HepG2 (cell line): ENCODE data around the gene CHID1. TPM values are rescaled to one million over a fixed set of nuclear protein-coding genes. Genes with fewer than 3 reads are reported as not detected.

Experiments used
- CHD4 ChIP-seq: fragments of 200-600 bp; sonication (generic); IDR thresholded peaks from 2 replicates; pipeline ENCODE4 v1.7.0; 2017; ENCODE audit warnings: mild to moderate bottlenecking, low read length, borderline replicate concordance
- ETV6 ChIP-seq: sonication (generic); formaldehyde crosslinking; conservative IDR thresholded peaks from 2 replicates; pipeline ENCODE4 v1.4.0; 2020; ENCODE audit warnings: missing genetic modification reagents
- HHEX ChIP-seq: IDR thresholded peaks from 2 replicates; pipeline ENCODE4 v1.6.1; 2016; ENCODE audit warnings: control low read depth
- HNF4A ChIP-seq: sonication (generic); formaldehyde crosslinking; IDR thresholded peaks from 2 replicates; pipeline ENCODE4 v1.4.0; 2020; ENCODE audit warnings: missing genetic modification reagents
- MYNN ChIP-seq: sonication (generic); formaldehyde crosslinking; IDR thresholded peaks from 2 replicates; pipeline ENCODE4 v1.4.0; 2020; ENCODE audit warnings: mild to moderate bottlenecking, low read depth, missing genetic modification reagents
- RORA ChIP-seq: sonication (generic); formaldehyde crosslinking; IDR thresholded peaks from 2 replicates; pipeline ENCODE4 v1.5.0; 2020; ENCODE audit warnings: mild to moderate bottlenecking, missing genetic modification reagents, moderate library complexity
- ZMYM2 ChIP-seq: sonication (generic); formaldehyde crosslinking; IDR thresholded peaks from 2 replicates; pipeline ENCODE4 v1.8.0; 2022; ENCODE audit warnings: mild to moderate bottlenecking, missing genetic modification reagents
- ZNF17 ChIP-seq: sonication (generic); formaldehyde crosslinking; IDR thresholded peaks from 2 replicates; pipeline ENCODE4 v1.5.0; 2020; ENCODE audit warnings: mild to moderate bottlenecking, missing genetic modification reagents
- ZNF556 ChIP-seq: sonication (generic); formaldehyde crosslinking; IDR thresholded peaks from 2 replicates; pipeline ENCODE4 v1.4.0; 2020; ENCODE audit warnings: mild to moderate bottlenecking, missing genetic modification reagents, borderline replicate concordance
- polyA plus RNA-seq, 8 experiments: library from polyadenylated mRNA; depleted of rRNA in 3 of 8; stranded (reverse) in 7 of 8; unstranded in 1 of 8; fragments of >200 nt; fragmentation: Illumina TruSeq in 4 of 8; extraction: Trizol in 4 of 8; gene quantifications; 2 replicates each; pipeline versions ENCODE4 v1.2.1 to v1.2.3, GENCODE V29; 2011 to 2016; ENCODE audit warnings: low read depth in 4 of 8, missing spikeins in 1 of 8, mixed read lengths in 1 of 8; ENCODE audit not compliant: insufficient read depth in 1 of 8
- total RNA-seq, 5 experiments: library from RNA; depleted of rRNA; stranded (reverse); fragments of >200 nt; fragmentation: Illumina TruSeq; extraction: Trizol; gene quantifications; 2 replicates each; pipeline ENCODE4 v1.2.3, GENCODE V29; 2016; ENCODE audit warnings: low read depth in 1 of 5
- TF ChIP-seq, protein P1 (sequence below): sonication (generic); formaldehyde crosslinking; IDR thresholded peaks from 2 replicates; pipeline ENCODE4 v1.5.1; 2020; ENCODE audit warnings: missing genetic modification reagents, mild to moderate bottlenecking, borderline replicate concordance
- TF ChIP-seq, protein P2 (sequence below): sonication (generic); formaldehyde crosslinking; IDR thresholded peaks from 2 replicates; pipeline ENCODE4 v1.4.0; 2020; ENCODE audit warnings: mild to moderate bottlenecking, missing genetic modification reagents
- TF ChIP-seq, protein P3 (sequence below): sonication (generic); formaldehyde crosslinking; IDR thresholded peaks from 2 replicates; pipeline ENCODE4 v1.8.0; 2022; ENCODE audit warnings: missing genetic modification reagents, low read depth, mild to moderate bottlenecking, borderline replicate concordance
- TF ChIP-seq, protein P4 (sequence below): sonication (generic); formaldehyde crosslinking; IDR thresholded peaks from 2 replicates; pipeline ENCODE4 v1.5.0; 2020; ENCODE audit warnings: mild to moderate bottlenecking, missing genetic modification reagents, borderline replicate concordance
- TF ChIP-seq, protein P5 (sequence below): sonication (generic); formaldehyde crosslinking; IDR thresholded peaks from 2 replicates; pipeline ENCODE4 v1.8.1; 2023; ENCODE audit warnings: mild to moderate bottlenecking, missing genetic modification reagents
- TF ChIP-seq, protein P6 (sequence below): sonication (generic); formaldehyde crosslinking; IDR thresholded peaks from 2 replicates; pipeline ENCODE4 v1.4.0; 2020; ENCODE audit warnings: missing genetic modification reagents

CHID1 gene
- total and polyA plus RNA-seq, 2 of the 13 experiments (the other 11 are each of a cell fraction or from before 2014, with no cell fraction given) = 65.1 to 93.6 TPM

DNA sequence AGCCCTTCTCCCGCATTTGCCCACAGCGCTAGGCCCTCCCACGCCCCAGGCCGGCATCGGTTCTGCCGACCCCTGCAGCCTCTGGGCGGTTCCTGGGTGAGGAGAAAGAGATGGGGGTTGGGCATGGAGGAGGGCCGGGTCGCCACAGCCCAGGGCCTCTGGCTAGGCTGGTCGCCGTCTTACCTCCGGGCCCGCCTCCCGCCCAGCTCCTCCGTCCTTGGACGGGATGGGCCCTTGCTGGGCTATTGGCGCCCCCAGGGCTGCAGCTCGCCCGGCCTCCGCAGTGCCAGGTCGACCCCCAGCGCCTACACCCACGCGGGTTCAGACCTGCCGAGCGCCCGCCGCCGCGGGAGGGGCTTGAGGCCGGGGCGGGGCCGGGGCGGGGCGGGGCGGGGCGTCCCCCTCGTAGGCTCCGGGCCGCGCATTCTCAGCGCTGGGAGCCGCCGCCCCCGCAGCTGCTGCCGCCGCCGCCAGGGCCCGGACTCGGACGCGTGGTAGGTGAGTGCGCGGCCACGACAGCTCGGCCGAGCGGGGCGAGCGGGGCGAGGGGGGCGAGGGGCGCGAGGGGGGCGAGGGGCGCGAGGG lies 78.0 kb downstream of the CHID1 start, which contains the start of gene CD151 (continued):
- TF ChIP-seq, protein P1, sequence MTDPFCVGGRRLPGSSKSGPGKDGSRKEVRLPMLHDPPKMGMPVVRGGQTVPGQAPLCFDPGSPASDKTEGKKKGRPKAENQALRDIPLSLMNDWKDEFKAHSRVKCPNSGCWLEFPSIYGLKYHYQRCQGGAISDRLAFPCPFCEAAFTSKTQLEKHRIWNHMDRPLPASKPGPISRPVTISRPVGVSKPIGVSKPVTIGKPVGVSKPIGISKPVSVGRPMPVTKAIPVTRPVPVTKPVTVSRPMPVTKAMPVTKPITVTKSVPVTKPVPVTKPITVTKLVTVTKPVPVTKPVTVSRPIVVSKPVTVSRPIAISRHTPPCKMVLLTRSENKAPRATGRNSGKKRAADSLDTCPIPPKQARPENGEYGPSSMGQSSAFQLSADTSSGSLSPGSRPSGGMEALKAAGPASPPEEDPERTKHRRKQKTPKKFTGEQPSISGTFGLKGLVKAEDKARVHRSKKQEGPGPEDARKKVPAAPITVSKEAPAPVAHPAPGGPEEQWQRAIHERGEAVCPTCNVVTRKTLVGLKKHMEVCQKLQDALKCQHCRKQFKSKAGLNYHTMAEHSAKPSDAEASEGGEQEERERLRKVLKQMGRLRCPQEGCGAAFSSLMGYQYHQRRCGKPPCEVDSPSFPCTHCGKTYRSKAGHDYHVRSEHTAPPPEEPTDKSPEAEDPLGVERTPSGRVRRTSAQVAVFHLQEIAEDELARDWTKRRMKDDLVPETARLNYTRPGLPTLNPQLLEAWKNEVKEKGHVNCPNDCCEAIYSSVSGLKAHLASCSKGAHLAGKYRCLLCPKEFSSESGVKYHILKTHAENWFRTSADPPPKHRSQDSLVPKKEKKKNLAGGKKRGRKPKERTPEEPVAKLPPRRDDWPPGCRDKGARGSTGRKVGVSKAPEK (CRISPR knock-in tag) = no peak
- TF ChIP-seq, protein P2, sequence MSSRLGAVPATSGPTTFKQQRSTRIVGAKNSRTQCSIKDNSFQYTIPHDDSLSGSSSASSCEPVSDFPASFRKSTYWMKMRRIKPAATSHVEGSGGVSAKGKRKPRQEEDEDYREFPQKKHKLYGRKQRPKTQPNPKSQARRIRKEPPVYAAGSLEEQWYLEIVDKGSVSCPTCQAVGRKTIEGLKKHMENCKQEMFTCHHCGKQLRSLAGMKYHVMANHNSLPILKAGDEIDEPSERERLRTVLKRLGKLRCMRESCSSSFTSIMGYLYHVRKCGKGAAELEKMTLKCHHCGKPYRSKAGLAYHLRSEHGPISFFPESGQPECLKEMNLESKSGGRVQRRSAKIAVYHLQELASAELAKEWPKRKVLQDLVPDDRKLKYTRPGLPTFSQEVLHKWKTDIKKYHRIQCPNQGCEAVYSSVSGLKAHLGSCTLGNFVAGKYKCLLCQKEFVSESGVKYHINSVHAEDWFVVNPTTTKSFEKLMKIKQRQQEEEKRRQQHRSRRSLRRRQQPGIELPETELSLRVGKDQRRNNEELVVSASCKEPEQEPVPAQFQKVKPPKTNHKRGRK (CRISPR knock-in tag) = no peak
- TF ChIP-seq HHEX (CRISPR knock-in tag) = no peak
- no peak for TF ChIP-seq MYNN
- TF ChIP-seq HNF4A = no peak
- TF ChIP-seq RORA = no peak
- TF ChIP-seq, protein P3, sequence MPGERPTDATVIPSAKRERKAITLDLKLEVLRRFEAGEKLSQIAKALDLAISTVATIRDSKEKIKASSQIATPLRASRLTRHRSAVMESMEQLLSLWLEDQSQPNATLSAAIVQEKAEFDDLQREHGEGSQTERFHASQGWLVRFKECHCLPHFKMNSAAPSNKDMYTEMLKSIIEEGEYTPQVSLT (CRISPR knock-in tag) = no peak
- TF ChIP-seq ETV6 (CRISPR knock-in tag) = no peak
- TF ChIP-seq, protein P4, sequence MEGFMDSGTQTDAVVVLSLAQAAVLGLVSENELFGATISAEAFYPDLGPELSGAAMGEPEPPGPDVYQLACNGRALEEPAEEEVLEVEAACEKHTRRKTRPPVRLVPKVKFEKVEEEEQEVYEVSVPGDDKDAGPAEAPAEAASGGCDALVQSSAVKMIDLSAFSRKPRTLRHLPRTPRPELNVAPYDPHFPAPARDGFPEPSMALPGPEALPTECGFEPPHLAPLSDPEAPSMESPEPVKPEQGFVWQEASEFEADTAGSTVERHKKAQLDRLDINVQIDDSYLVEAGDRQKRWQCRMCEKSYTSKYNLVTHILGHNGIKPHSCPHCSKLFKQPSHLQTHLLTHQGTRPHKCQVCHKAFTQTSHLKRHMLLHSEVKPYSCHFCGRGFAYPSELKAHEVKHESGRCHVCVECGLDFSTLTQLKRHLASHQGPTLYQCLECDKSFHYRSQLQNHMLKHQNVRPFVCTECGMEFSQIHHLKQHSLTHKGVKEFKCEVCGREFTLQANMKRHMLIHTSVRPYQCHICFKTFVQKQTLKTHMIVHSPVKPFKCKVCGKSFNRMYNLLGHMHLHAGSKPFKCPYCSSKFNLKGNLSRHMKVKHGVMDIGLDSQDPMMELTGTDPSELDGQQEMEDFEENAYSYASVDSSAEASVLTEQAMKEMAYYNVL (CRISPR knock-in tag) = no peak
- TF ChIP-seq, protein P5, sequence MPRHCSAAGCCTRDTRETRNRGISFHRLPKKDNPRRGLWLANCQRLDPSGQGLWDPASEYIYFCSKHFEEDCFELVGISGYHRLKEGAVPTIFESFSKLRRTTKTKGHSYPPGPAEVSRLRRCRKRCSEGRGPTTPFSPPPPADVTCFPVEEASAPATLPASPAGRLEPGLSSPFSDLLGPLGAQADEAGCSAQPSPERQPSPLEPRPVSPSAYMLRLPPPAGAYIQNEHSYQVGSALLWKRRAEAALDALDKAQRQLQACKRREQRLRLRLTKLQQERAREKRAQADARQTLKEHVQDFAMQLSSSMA (CRISPR knock-in tag) = no peak
- TF ChIP-seq ZMYM2 (CRISPR knock-in tag) = no peak
- TF ChIP-seq ZNF556 = no peak
- no peak for TF ChIP-seq ZNF17 (CRISPR knock-in tag)
- TF ChIP-seq, protein P6, sequence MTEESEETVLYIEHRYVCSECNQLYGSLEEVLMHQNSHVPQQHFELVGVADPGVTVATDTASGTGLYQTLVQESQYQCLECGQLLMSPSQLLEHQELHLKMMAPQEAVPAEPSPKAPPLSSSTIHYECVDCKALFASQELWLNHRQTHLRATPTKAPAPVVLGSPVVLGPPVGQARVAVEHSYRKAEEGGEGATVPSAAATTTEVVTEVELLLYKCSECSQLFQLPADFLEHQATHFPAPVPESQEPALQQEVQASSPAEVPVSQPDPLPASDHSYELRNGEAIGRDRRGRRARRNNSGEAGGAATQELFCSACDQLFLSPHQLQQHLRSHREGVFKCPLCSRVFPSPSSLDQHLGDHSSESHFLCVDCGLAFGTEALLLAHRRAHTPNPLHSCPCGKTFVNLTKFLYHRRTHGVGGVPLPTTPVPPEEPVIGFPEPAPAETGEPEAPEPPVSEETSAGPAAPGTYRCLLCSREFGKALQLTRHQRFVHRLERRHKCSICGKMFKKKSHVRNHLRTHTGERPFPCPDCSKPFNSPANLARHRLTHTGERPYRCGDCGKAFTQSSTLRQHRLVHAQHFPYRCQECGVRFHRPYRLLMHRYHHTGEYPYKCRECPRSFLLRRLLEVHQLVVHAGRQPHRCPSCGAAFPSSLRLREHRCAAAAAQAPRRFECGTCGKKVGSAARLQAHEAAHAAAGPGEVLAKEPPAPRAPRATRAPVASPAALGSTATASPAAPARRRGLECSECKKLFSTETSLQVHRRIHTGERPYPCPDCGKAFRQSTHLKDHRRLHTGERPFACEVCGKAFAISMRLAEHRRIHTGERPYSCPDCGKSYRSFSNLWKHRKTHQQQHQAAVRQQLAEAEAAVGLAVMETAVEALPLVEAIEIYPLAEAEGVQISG (CRISPR knock-in tag) = no peak
- TF ChIP-seq CHD4 = no peak
